ENCODE results near the gene NSF. TPM values are rescaled to one million over a fixed set of nuclear protein-coding genes. Genes with fewer than 3 reads are reported as not detected.
"Not testable (repeated sequence)": the region's sequence is repeated elsewhere in the genome, so short reads cannot be mapped to it uniquely, and the experiment has no call there.

Gene NSF
- total RNA-seq, 1 donor from 2014 or later = 36.1 TPM

GRCh38 chr17:46699014-46699413 is 108.5 kb downstream of the NSF start:
- intact Hi-C loops (cut with DNase I); H3K27ac ChIP-seq; H3K9me3 ChIP-seq; DNase-seq (ENCODE audit: extremely low spot score in 2 of 2); H3K36me3 ChIP-seq; H3K27me3 ChIP-seq; H3K4me3 ChIP-seq; H3K4me1 ChIP-seq: not testable (repeated sequence)

- no peak overlapping the region for H3K27ac ChIP-seq
- H3K27me3 ChIP-seq = no peaks in the 10 kb centered on the region
- DNase-seq (ENCODE audit: extremely low spot score in 2 of 2) = no peak
- H3K4me3 ChIP-seq = no peak overlapping the region
- intact Hi-C loops (cut with DNase I) = no loop called here
- H3K9me3 ChIP-seq = no peaks in the 10 kb centered on the region
- H3K36me3 ChIP-seq = peaks cover 0 to 7% of the 10 kb centered on the region in 2 donors
- peaks cover 12% of the 10 kb centered on the region for H3K4me1 ChIP-seq
- TF ChIP-seq POLR2A (IDR thresholded peaks at IDR 0.05) = no peak
These were observed 127.5 kb downstream of the NSF start for GRCh38 chr17:46717999-46718398.

GRCh38 chr17:46719891-46720290 is 129.4 kb downstream of the NSF start:
- H3K27ac ChIP-seq = no peak overlapping the region
- no peak for DNase-seq (ENCODE audit: extremely low spot score in 2 of 2)
- no peak overlapping the region for H3K4me3 ChIP-seq
- H3K27me3 ChIP-seq = no peaks in the 10 kb centered on the region
- H3K9me3 ChIP-seq = no peaks in the 10 kb centered on the region
- H3K36me3 ChIP-seq = peaks cover 0 to 7% of the 10 kb centered on the region in 2 donors
- H3K4me1 ChIP-seq = peaks cover 12% of the 10 kb centered on the region
- TF ChIP-seq CTCF (IDR thresholded peaks at IDR 0.05) = no peak
- no peak for TF ChIP-seq POLR2A (IDR thresholded peaks at IDR 0.05)
- TF ChIP-seq POLR2AphosphoS5 (IDR thresholded peaks at IDR 0.05; ENCODE audit: insufficient read depth in 1 of 2, low read depth in 1 of 2) = no peak
- intact Hi-C loops (cut with DNase I) = no loop called here

- H3K4me3 ChIP-seq = no peak overlapping the region
- no peaks in the 10 kb centered on the region for H3K27me3 ChIP-seq
- peaks cover 0 to 7% of the 10 kb centered on the region in 2 donors for H3K36me3 ChIP-seq
- no peak for TF ChIP-seq POLR2AphosphoS5 (IDR thresholded peaks at IDR 0.05; ENCODE audit: insufficient read depth in 1 of 2, low read depth in 1 of 2)
- no peak for TF ChIP-seq CTCF (IDR thresholded peaks at IDR 0.05)
- TF ChIP-seq POLR2A (IDR thresholded peaks at IDR 0.05) = no peak
- H3K27ac ChIP-seq = no peak overlapping the region
- intact Hi-C loops (cut with DNase I) = no loop called here
- H3K9me3 ChIP-seq = no peaks in the 10 kb centered on the region
- DNase-seq (ENCODE audit: extremely low spot score in 2 of 2) = no peak
- H3K4me1 ChIP-seq = peaks cover 12% of the 10 kb centered on the region
These were observed 129.9 kb downstream of the NSF start for GRCh38 chr17:46720408-46720807.

GRCh38 chr17:46722662-46723285 is 132.3 kb downstream of the NSF start:
- no peak for TF ChIP-seq POLR2A (IDR thresholded peaks at IDR 0.05)
- TF ChIP-seq POLR2AphosphoS5 (IDR thresholded peaks at IDR 0.05; ENCODE audit: insufficient read depth in 1 of 2, low read depth in 1 of 2) = no peak
- TF ChIP-seq CTCF (IDR thresholded peaks at IDR 0.05) = no peak
- no peaks in the 10 kb centered on the region for H3K9me3 ChIP-seq
- H3K36me3 ChIP-seq = peaks cover 0 to 5% of the 10 kb centered on the region in 2 donors
- intact Hi-C loops (cut with DNase I) = no loop called here
- DNase-seq (ENCODE audit: extremely low spot score in 2 of 2) = no peak
- no peaks in the 10 kb centered on the region for H3K27me3 ChIP-seq
- H3K4me1 ChIP-seq = peaks cover 12% of the 10 kb centered on the region
- no peak overlapping the region for H3K27ac ChIP-seq
- no peak overlapping the region for H3K4me3 ChIP-seq

DNA sequence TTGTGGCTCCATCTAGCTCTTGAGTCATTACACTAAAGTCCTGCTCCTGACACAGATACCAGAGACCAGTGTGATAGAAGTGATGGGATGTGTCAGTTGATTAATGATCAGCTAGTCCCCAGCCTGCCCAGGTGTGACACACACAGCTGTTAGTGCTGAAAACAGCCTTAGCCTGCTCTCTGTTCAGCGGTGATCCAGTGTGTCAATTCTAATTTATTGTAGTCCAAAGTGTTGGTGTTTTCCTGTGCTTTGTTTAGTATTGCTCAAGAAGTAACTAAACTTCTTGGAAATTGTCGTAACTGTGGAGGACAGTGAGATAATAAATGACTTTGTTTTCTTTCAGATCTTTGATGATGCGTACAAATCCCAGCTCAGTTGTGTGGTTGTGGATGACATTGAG is 135.7 kb downstream of the NSF start:
- no peak overlapping the region for H3K27ac ChIP-seq
- H3K27me3 ChIP-seq = no peaks in the 10 kb centered on the region
- no peak for DNase-seq (ENCODE audit: extremely low spot score in 2 of 2)
- intact Hi-C loops (cut with DNase I) = no loop called here
- no peak overlapping the region for H3K4me3 ChIP-seq
- no peaks in the 10 kb centered on the region for H3K36me3 ChIP-seq
- TF ChIP-seq POLR2A (IDR thresholded peaks at IDR 0.05) = no peak
- TF ChIP-seq POLR2AphosphoS5 (IDR thresholded peaks at IDR 0.05; ENCODE audit: insufficient read depth in 1 of 2, low read depth in 1 of 2) = no peak
- TF ChIP-seq CTCF (IDR thresholded peaks at IDR 0.05) = no peak
- no peaks in the 10 kb centered on the region for H3K9me3 ChIP-seq
- no peaks in the 10 kb centered on the region for H3K4me1 ChIP-seq
